Non-pigmented ciliary epithelial cell (primary cell): ENCODE measurements around the gene CEP295NL.
"Not testable (repeated sequence)": the region's sequence is repeated elsewhere in the genome, so short reads cannot be mapped to it uniquely, and the experiment has no call there.

Source experiments
- DNase-seq: peaks from one replicate; pipeline ENCODE4 v3.0.0-alpha.2; 2010; ENCODE audit warnings: low read depth

CEP295NL gene

DNA sequence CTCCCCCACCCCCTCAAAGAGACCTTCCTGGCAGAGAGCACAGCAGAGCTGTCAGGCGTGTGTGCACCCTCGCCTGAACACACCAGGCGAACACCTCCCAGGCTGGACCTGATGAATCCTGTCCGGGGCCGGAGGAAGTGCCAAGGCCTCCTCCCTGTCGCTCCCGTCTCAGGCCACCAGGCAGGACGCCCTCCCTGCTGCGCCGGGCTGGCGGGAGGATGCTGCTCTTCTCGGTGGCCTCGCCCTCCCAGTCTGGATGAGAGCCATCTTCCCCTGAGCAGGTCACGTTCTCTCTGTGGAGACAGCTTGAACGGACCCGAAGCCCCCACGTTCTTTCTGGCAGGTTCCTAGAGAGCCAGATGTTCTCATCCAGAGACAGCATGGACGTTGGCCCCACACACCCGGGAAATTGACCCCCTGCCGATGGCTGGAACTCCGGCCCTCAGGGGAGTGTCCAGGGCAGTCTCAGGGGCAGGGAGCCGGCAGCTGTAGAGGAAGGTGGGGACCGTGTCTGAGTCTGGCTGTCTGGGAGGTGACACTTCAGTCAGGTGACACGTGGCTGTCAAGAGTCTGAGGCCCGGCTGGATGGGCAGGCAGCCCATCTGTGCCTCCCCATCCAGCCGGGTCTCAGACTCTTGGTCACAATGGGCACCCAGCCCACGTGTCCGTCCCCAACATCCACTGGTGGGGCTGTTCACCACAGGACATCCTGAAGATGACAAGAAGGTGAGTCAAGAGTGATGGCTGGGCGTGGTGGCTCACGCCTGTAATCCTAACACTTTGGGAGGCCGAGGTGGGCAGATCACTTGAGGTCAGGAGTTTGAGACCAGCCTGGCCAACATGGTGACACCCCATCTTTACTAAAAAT lies 27.1 kb upstream of the CEP295NL start:
- no peak for DNase-seq

GRCh38 chr17:78925662-78926555 lies 22.9 kb upstream of the CEP295NL start:
- no peak for DNase-seq

- no peak for DNase-seq
Measured at GRCh38 chr17:78925234-78925633, 22.2 kb upstream of the CEP295NL start, which contains the start of gene TIMP2. TIMP2 (minus strand) TSS chr17:78925387; CDS start chr17:78925088, 299 bp downstream.

DNA sequence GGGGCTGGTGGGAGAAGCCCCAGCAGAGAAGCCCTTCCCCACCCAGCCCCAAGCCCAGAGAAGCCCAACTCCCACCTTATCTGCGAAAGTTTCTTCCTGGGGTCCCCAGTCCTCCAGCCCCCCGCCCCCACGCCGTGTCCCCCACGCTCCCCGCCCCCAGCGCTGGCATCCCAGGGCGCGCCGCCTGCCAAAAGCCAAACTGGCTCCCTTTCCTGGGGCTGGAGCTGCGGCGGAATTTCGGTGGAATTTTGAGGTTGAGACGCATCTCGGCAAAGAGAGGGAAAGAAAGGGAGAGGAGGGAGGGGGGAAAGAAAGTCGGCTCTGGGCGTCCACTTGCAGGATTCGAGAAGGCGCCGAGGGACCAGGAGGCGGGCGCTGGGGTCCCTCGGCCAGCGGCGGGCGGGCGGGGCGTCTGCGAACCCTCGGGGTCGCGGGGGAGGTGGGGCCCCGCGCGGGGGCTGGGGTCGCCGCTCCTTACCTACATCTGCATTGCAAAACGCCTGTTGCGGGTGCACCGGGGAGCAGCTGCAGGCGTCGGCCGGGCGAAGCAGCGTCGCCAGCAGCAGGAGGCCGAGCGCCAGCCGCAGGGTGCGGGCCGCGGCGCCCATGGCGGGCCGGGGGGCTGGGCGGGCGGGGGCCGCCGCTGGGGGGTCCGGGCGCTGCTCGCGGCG lies 21.6 kb upstream of the CEP295NL start:
- DNase-seq = no peak

DNA sequence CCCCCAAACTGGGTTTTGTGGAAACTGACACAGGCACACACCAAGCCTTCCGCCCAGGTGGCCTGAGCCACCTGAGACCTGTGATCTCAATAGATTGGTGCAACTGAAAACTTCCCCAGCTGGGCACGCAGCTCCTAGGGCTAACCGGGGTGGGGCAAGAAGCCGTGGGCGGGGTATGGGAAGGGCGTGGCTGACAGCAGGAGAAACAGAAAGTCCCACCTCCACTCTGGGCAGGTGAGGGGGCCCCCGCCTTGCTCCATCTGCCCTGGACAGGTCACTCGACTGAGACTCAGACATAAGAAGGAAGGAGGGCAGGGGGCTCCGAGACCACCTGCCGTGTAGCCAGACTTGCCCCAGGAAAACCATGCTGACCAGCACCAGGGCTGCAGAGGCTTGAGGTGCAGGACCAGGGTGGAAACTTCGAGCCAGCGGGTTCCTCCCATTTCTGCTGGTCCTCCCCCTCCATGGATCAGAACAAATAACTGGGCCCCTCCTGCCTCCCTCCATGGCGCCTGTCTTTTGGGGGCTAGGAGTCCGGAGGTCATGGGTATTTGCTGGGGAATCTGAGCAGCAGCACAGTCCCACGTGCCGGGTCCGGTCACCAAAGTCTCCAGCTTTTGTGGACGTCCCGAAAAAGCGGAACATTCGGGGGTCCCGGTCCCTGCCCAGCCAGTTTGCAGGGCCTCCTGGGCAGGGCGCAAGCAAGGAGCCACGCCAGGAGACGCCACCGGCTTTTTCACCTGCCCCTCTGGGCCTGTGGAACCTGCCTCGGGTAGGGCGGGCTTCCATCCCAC lies 20.9 kb upstream of the CEP295NL start:
- no peak for DNase-seq

DNA sequence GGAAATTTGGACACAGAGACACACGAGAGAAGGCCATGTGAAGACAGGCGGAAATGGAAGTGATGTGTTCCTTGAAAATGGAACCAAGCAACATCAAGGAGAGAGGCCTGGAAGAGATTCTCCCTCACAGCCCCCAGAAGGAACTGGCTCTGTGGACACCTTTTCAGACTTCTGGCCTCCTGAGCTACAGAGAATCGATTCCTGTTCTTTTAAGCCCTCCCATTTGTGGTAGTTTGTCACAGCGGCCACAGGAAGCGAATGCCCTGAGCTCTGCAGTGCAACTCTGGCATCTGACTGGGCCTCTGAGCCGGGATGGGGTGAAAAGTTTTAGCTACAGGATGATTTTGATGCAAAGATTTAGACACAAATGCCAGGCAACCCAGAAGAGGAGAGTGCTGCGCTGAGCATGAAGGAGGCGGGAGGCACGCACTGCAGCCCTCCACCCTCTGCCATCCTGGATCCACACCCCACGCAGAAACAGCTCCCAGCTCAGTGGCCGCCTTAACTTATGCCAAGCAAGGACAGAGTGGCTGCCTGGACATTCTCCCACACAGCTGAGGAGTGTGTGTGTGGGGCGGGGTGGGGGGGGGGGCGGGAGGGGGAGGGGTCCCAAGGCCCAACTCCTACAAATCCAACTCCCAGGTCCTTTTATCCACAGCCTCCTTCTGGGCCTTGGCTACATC lies 20.0 kb upstream of the CEP295NL start:
- DNase-seq = no peak

- no peak for DNase-seq
Measured at GRCh38 chr17:78921437-78921971, 18.5 kb upstream of the CEP295NL start.

DNA sequence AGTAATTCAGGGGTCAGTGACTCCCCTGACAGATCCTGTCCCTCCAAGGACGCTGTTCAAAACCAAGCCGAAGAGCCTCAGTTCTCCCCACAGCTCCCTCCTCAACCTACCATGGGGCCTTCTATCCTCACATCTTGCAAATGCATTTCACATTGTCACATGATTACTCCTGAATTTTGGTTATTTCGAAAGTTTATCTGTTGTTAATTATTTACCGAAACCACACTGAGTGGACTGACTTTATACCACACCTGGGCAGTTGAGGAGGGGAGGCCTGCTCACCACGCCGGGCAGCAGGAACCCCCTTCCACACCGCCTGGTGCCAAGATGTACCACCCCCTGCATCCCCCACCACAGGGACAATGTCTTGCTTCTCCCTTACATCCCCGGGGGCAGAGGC lies 17.5 kb upstream of the CEP295NL start:
- no peak for DNase-seq

- no peak for DNase-seq
Measured at GRCh38 chr17:78919861-78920450, 17.0 kb upstream of the CEP295NL start.

GRCh38 chr17:78918979-78919378 lies 16.0 kb upstream of the CEP295NL start:
- DNase-seq = no peak

DNA sequence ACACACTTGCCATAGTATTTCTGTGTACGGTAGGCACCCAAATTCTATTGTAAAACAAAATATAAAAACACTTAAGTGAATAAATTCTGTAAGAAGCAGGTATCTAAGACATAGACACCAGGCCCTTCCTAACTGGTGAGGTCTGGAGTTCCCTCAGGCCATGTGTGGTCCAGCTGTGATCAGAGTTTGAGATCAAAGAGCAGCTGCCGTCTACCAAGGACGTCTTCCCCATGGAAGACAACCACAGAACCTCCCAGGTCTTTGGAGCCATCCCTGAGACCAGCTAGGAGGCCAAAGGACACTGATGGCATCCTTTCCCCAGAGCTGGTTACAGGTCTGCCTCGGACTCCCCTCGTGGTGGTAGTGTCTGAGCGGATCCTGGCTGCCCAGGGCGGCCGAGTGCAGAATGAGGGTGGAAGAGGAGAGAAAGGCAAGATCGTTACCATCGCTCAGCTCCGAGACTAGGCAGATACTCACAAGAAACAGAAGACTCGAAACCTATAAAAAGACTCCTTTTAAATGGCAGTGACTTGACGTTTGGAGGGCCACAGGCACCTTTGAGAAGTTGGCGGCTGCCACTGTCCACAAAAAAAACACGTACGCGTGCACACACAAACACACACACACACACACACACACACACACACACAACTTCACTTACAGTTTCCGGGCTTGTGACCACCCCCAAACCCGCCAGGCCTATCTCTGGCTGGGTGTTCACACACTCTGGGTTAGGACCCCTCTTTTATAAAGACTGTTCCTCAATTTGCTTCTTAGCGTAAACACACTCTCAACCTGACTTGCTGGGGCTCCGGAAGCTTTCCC lies 14.7 kb upstream of the CEP295NL start:
- no peak for DNase-seq

DNA sequence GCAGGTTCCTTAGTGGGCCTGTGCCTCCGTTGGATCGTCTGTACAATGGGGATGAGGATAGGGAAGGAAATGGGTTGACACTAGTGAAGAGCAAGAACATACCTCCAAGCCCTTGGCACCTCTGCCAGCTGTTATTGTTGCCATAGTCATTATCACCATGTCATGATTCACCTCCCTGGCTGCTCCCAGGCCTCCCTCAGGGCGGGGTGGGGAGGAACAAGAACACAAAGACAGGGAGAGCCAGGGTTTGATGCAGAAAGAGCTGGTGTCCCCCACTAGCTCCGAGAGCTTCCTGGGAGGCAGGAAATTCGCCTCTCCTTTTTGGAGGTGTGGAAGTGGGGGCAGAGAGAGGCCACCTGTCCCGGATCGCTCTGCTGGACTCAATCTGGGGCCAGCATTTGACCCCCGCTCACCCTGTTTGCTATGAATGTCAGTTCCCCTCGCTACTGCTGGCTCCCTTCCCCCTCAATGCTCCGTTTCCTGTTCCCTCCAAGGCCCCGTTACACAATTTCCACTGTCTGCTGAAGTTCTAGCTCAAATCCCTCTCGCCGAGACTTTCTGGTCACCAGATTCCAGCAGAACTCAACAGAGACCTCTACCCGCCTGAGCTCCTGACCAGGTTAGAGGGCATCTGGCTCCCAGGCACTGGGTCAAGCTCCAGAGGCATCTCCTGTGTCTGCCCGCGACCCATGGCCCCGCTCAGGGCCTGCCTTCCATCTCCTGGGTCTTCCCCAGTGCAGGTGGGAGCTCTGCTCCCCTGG lies 13.1 kb upstream of the CEP295NL start:
- no peak for DNase-seq

- no peak for DNase-seq
Measured at GRCh38 chr17:78913115-78913514, 10.1 kb upstream of the CEP295NL start.

GRCh38 chr17:78912082-78912481 lies 9.1 kb upstream of the CEP295NL start:
- DNase-seq = no peak

DNA sequence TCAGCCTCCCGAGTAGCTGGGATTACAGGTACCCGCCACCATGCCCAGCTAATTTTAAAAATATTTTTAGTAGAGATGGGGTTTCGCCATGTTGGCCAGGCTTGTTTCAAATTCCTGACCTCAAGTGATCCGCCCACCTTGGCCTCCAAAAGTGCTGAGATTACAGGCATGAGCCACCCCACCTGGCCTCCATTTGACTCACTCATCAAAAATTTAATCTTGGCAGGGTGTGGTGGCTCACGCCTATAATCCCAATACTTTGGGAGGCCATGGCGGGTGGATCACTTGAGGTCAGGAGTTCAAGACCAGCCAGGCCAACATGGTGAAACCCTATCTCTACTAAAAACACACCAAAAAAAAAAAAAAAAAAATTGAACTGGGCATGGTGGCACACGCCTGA lies 8.5 kb upstream of the CEP295NL start:
- DNase-seq = not testable (repeated sequence)

- no peak for DNase-seq
Measured at GRCh38 chr17:78910497-78911284, 7.7 kb upstream of the CEP295NL start.

GRCh38 chr17:78908426-78908825 lies 5.4 kb upstream of the CEP295NL start:
- DNase-seq = no peak

DNA sequence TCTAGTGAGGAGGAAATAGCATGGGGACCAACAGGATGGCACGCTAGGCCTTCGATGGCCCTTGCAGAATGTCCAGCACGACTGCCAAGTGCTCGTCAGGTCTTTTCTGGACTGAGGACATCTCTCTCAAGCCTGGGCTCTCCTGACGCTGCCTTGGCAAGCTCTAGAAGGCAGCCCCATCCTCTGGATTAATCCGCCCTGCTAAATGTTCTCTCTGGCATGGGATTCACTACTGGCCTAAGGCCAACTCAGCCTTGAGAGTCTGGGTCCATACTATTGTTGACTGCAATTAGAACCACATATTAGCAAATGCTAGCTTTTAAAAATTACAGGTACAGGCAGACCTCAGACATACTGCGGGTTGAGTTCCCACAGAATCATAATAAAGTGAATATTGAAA lies 2.5 kb upstream of the CEP295NL start:
- no peak for DNase-seq
